Measurements from ENCODE around the gene GEMIN7.

DNA sequence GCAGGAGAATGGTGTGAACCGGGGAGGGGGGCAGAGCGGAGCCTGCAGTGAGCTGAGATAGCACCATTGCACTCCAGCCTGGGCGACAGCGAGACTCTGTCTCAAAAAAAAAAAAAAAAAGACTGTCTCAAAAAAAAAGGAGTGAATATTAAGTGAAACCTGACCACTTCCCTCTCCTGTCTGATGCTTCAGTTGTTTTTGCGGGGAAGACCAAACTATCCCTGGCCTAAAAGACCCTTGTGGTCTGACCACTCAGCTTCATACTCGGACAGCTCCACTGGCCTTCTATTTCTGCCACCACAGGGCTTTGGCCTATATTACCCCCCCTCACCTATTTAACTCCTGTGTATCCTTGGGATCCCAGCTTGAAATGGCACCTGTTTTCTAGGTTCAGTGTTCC is 37.9 kb upstream of the GEMIN7 start:
- no peak for TF ChIP-seq MAZ (IDR thresholded peaks at IDR 0.05; ENCODE audit: borderline replicate concordance, low read depth, low read length)
- TF ChIP-seq KDM1A (IDR thresholded peaks at IDR 0.05; ENCODE audit: low read depth): no peak

Data from A549 (cell line).